Measurements from ENCODE around the gene ELL.
"Not testable (repeated sequence)": the region's sequence is repeated elsewhere in the genome, so short reads cannot be mapped to it uniquely, and the experiment has no call there.

ELL gene

DNA sequence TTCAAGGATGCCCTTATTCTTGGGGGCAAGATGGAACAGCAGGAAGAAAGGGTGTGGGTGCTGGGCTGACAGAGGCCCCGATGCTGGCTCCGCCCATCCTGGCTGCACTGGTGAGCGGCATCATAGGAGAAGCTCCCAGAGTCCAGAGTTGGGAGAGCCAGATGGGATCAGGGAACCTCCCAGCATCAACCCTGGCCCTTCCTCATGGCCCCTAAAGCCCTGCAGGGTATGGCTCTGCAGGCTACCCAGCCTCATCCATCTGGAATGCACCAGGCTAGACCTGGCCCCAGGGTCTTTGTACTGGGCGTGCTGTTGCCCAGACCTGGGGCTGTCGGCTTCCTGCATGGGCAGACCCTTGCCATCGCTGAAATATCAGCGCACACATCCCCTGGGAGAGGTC is 7.9 kb upstream of the ELL start:
- no peak for DNase-seq

DNA sequence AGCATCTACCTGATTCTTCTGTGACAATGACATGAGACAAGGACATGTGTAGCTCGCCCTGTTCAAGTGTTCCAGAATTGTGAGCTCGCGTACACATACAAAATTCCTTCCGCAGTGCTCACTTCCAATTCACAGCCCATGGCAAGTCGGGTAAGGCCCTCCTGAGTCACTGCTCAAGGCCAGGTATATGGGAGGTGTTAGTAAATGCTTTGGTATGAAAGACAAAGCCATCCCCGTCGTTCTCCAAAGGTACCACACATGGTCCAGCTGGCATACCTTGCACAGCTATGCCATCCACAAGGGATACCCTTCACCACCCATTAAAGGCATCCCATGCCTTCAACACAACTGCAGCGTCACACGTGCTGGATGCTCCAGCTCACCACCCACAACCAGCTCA is 4.4 kb upstream of the ELL start:
- no peak for DNase-seq

DNA sequence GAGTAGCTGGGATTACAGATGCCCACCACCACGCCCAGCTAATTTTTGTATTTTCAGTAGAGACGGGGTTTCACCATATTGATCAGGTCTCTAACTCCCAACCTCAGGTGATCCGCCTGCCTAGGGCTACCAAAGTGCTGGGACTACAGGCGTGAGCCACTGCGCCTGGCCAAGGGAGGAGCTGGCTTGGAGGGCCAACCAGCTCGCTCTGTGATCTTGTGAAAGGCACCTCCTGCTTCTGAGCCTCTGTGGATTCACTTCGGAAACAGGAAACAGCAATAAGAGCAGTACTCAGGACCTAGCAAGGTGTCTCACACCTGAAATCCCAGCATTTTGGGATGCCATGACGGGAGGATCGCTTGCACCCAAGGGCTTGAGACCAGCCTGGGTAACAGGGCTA is 2.0 kb upstream of the ELL start:
- no peak for DNase-seq

DNA sequence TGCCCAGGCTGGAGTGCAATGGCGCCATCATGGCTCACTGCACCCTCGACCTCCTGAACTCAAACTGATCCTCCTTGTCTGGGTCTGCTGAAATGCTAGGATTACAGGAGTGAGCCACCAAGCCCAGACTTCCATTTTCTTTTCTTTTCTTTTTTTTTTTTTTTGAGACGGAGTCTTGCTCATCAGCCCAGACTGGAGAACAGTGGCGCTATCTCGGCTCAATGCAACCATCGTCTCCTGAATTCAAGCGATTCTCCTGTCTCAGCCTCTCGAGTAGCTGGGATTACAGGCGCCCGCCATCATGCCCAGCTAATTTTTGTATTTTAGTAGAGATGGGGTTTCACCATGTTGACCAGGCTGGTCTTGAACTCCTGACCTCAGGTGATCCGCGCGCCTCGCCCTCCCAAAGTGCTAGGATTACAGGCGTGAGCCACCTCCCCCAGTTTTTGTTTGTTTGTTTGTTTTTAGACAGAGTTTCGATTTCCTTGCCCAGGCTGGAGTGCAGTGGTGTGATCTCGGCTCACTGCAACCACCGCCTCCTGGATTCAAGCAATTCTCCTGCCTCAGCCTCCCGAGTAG is 1.1 kb upstream of the ELL start:
- DNase-seq = not testable (repeated sequence)

DNA sequence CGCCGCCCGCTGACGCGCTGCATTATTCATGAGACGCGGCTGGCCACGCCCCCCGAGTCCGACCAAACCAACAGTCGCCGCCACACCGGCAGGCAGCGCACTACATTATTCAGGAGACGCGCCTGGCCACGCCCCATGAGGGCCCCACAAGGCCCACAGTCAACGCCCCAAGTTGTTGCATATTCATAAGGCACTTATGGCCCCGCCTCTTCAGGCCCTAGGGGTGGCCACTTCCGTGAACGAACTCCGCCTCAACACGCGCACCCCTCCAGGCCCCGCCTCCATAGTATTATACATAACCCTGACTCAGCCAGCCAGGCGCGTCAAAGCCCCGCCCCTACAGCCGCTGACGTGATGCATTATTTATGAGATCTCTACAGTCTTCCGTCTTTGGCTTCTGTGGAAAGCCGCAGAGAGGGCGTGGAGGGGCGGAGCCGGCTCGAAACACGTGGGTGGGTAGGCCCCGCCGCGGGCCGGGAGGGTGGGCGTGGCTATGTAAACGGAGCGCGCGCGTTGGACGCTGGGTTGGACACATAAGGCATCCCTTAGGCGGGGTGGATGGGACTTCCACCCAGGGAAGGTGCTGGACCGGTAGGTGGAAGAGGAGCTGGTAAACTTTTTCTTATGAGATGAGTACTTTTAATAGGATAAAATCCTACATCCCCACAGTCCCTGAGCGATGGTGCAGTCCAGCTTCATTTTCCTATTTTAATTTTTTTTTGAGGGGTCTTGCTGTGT is 423 bp upstream of the ELL start:
- peak; percentile 100 for DNase-seq

DNA sequence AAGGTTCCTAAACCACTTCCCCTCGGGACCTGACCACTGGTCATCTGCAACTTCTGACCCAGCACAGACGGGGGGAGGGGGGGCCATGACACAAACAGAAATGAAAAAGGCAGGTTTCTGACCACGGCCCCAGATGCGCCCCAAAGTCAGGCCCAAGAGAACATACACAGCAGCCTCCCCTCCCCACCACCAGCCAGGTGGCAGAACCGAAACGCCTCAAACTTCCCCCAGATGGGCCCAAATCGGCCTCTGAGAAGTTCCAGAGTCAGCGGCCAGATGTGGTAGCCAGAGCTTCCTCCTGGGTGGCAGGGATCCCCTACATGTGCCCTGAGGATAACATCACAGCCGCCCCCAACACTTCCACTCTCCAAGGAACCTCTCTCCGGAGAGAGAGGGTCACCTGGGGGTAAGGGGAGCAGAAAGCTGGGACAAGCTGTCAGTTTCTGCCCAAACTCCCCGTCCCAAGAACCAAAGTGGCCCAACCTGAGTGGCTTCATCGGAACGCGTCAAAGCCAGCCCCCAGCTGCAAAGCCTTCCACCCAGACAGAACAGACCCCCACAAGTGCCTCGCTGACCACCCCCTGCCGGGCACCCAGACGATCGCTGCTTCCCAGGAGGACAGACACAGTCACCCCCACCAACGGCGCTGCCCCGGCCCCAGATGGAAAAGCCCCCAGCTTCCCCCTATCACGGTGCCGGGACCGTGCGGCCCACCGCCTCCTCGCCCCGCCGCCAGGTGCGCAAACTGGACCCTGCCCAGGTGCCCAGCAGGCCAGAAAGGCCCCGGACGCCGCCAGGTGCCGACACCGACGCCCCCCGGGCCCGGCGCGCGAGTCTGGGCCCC is 800 bp downstream of the ELL start:
- peak; percentile 55 for DNase-seq

DNA sequence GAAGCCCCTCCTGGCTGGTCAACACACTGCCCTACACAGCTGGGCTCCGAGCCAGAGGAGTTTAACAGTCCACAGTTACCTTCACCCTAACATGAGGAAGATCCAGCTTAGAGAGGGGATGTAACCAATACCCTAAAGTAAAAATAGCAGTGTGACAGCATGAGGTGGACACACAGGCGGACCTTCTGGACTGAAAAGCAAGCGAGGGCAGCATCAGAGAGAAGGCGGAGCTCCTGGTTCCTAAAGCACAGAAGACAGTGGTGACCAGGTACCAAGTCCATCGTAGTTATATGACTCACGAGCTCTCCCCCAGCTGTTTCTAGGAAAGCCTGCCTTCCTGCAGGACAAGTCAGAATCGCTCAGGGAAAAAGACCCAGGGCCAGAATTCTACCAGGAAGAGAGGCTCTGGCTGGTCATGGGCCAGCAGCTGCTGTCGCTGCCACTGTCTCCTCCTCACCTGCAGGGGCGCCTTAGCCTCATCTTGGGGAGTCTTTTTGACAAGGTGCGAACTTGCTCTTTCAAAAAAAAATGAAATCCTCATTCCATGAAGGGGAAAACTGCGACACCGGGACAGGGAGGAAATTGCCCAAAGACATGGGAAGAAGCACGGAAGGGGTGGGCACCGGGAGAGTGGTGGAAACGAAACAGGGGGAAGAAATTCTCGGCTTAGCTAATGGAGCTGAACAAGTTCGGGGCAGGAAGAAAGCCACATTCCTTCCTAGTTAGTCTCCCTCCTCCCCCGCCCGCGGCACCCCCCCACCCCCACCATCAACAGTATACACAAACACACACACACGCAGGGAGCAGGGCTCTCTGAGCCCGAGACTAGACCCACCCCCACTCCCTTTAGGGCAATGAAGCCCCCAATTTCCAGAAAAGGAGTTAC is 1.7 kb downstream of the ELL start:
- peak; percentile 68 for DNase-seq

DNA sequence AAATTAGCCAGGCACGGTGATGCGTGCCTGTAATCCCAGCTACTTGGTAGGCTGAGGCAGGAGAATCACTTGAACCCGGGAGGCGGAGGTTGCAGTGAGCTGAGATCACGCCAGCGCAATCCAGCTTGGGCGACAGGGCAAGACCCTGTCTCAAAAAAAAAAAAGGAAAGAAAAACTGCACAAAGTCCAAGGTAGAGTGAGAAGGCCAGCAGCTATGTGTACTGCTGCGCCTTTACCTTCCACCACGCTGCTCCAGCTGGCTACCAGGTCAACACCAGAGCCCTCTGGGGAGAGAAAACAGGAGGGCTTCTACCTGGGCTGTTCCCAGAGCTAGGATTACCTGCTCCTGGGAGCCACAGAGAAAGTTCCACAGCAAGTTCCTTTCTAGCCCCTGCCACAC is 3.2 kb downstream of the ELL start:
- no peak for DNase-seq

DNA sequence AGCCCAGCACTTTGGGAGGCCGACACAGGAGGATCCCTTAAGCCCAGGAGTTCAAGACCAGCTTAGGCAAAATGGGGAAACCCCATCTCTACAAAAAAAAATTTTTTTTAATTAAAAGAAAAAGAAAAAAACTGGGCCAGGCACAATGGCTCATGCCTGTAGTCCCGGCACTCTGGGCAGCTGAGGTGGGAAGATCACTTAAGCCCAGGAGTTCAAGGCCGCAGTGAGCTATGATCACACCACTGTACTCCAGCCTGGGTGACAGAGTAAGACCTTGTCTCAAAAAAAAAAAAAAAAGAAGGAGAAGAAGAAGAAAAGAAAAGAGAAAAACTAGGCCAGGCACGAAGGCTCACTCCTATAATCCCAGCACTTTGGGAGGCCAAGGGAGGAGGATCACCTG is 4.3 kb downstream of the ELL start:
- DNase-seq = no peak

DNA sequence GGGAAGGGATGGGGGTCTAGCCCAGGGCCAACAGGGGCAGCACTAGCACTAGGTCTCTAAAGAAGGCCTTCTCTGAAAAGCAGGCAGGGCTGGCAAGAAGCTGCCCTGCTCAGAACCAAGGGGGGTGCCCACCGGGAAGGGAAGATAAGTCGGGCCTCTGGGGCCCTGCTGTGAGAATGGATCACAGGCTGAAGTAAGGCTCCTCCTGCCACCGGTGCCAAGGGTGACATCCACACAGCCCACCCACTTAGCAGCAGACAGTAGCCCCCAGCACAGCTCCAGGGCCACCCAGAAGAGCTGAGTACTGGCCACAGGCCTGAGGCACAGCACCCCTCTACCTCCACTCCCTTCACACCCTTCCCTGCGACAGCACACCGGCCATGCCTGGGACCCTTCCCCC is 5.9 kb downstream of the ELL start:
- no peak for DNase-seq

DNA sequence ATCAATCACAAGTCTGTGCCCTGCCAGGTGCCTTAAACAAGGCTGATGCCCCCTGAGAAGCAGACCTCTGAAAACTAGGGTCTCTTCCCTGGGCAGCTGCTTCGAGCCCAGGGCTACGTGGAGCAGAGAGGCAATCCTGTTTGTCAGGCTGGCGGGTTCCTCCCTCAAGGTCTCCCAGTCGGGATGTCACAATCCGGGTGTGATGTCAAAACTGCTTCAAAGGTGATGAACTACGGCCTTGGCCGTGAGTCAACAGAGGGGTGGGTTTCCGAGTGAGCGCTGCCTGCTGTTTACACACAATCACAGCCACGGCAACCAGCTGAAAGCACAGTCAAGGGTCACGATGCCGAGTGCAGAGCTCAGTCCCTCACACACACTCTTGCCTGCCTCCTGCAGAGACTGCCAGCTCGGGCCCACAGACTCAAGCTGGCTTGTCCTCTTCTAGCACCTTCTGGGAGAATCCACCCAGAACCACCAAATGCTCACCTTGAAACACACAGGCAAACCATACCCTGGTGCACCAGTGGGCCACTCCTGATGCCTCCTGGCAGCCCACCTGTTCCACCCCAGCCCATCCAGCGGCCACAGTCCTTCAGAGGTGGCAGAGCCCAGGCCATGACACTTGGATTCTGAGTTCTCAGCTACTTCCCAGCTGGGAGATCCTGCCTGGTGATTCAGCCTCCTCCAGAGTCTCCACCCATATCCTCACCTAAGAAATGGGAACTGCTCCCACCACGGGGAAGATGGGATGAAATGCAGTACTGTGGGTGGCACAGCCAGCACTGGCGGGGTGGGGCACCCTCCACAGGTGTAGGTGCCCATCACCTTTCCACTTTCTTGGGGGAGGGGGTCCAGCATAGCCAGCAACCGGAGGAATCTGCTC is 6.8 kb downstream of the ELL start:
- DNase-seq = peak; percentile 79

DNA sequence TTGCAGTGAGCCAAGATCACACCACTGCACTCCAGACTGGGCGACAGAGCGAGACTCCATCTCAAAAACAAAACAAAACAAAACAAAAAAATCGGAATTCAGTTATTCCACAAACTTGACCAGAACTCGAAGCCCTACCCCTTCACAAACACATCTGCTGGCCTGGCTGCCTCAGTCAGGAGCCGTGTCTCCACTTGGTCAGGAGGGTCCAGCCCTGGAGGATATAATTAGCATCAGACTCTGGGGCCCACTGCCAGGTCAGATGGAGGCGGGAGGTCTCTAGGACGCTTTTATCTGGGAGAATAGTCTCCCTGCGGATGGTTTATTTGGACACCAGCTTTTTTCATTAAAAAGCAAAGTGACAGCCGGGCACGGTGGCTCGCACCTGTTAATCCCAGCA is 8.0 kb downstream of the ELL start:
- DNase-seq = no peak

DNA sequence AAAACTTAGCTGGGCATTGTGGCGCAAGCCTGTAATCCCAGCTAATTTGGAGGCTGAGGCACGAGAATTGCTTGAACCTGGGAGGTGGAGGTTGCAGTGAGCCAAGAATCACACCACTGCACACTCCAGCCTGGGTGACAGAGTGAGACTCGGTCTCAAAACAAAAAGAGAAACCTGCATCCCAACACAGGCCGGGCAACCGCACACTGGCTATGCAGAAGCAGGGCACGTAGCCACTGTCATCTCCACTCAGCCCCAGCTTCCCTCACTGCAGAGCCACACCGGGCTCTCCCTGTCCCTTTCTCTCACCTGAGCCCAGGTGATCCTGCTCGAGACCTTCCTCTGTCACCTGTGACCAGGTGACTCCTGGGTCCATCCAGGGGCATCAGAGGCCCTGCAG is 11.7 kb downstream of the ELL start:
- DNase-seq = no peak

DNA sequence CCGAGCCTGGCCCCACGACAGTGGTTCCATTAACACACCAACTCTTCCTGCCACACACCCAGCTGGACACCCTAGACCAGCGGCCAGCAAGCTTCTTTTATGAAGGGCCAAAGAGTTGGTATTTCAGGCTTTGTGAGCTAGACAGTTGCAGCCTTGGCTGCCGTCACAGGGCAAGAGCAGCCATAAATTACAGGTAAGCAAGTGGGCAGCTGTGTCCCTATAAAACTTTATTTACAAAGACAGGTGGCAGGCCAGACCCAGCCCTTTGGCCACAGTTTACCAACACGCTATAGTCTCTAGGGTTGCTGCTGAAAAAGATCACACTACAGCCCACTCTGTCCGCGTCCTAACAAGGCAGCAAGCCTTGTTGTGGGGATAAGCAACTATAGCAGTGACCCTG is 13.3 kb downstream of the ELL start:
- DNase-seq = no peak

DNA sequence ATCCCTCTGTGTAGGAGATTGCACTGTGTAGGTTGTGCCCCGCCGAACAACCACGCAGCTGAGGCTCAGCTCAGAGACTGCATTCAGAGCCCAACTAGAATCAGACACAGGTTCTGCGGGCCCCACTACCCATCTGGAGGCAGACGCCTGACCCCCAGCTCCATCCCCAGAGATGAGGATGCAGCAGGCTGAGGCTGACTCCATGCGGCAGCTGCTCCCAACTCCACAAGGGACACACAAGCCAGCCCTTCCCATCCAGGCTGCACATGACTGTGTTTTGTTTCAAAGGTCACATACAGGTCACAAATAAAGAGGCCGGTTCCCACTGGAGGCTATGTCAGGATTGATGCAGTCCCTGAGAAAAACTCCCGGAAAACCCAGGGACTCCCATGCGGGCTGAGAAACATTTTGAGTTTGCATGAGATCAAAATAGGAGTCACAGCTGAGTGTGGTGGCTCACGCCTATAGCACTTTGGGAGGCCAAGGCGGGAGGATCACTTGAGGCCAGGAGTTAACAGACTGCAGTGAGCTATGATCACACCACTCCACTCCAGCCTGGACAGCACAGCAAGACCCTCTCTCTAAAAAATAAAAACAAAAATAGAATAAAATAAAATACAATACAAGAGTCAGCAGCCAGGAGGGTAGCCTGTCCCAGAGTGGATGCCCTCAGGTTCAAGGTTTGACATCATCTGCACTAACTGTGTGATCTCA is 14.0 kb downstream of the ELL start:
- DNase-seq = no peak

DNA sequence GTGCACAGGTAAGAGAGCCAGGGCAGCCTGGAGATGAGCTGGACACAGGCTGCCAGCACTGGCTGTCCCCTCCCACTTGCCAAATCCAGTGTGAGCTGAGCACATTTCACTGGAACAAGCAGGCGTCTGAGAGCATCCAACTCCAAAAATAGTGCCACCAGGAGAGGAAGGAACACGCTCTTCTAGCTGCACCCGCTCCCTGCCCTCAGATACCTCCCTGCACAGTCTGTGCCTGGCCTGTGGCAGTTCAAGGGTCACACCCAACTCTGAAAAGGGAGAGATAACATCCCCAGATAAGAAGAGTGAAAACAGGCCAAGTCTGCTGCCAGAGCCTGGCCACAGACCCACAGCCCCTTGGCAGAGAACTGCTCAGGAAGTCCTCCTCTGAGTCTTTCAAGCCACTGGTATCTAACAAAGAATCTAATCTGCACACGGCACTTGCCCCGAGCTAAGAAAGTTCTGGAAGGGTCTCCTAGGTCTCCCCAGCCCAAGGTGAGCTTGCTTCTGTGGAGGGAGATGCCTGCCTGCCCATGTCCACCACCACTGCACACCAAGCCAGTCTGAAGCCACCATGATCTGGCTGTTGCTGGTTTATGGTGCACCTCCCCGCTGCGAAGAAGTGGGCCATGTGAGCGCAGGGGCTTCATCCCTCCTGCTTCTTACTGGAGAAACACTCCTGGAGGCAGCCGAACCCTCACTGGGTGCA is 14.7 kb downstream of the ELL start:
- no peak for DNase-seq

DNA sequence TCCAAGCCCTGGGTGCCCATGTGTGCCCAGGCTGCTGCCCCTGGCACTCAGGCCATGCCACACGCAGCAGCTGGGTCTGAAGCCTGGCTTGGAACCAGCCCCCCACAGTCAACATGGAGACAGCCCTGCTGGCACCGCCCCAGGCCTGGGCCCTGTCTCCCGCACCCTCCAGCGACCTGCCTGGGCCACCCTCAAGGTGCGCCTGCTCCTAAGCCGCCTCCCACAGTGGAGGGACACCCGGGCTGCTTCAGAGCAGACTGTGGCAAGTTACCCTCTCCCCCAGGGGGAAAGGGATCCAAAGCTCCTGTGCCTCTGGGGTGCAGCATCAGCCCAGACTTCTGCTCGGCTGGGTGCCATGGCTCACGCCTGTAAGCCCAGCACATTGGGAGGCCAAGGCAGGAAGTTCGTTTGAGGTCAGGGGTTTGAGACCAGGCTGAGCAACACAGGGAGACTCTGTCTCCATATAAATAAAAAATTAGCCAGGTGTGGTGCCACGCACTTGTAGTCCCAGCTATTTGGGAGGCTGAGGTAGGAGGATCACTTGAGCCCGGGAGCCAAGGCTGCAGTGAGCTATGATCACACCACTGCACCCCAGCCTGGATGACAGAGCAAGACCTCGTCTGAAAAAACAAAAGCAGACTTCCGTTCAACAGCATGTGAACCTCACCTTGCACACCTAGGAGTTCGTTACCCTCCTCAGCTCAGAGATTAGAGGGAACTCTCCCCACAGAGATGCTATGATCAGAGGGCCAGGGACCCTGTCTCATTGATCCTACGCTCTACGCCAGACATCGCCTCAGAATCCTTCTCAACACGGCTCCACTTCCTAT is 15.6 kb downstream of the ELL start:
- DNase-seq = no peak

DNA sequence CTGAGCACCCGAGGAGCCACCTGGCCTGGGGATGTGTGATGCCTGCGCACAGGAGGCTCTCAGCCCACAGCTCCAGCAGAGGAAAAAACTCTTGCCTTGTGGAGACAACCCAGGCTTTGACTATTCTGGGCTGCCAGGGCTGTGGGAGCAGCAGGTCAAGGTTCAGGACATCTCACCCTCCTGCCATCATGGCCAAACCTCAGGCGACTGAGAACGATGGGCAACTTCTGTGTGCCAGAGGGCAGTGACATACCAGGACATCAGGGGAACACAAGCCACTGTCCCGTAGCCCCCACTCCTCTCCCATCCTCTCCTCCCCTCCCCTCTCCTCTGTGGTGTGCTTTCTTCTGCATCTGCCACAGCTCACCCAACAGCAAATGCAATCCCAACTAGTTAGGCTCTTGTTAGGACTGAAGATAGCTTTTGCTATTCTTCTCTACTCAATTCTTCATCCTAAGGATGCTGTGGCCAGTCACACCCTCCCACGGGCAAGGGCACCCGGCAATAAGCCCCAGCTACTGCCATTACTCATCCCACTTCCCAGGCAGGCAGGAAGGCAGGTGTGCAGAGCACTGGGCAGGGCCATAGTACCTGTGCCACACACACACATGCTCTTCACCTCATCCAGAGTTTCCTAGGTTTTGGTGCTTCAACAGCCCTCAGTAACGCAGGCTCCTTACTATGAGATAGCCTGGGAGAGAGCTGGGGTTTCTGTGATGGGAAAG is 16.8 kb downstream of the ELL start:
- no peak for DNase-seq

All from CD4-positive, alpha-beta T cell treated with Interferon gamma for 1 hour (primary cell).